WI38 (cell line): ENCODE measurements around the gene STAT5B.

ENCODE experiments used
- H3K4me3 ChIP-seq: 2 replicates; pipeline ENCODE4 v1.5.1; 2011; ENCODE audit warnings: low read depth, mild to moderate bottlenecking, control low read depth, low read length
- CTCF ChIP-seq: IDR thresholded peaks from 2 replicates; pipeline ENCODE4 v1.5.1; 2012; ENCODE audit warnings: low read depth, mild to moderate bottlenecking, control low read depth, low read length

Gene STAT5B

GRCh38 chr17:42253578-42253977 is 22.6 kb downstream of the STAT5B start:
- no peak for TF ChIP-seq CTCF
- no peak overlapping the region for H3K4me3 ChIP-seq

GRCh38 chr17:42252597-42253550 is 23.3 kb downstream of the STAT5B start:
- TF ChIP-seq CTCF = no peak

GRCh38 chr17:42251115-42251514 is 25.1 kb downstream of the STAT5B start:
- H3K4me3 ChIP-seq = no peak overlapping the region
- 0 out of 2 replicates have a peak, but pooled peaks have one; percentile 7 for TF ChIP-seq CTCF

More at GRCh38 chr17:42252597-42253550, 23.3 kb downstream of the STAT5B start:
- H3K4me3 ChIP-seq = no peak overlapping the region

- no peak for TF ChIP-seq CTCF
- H3K4me3 ChIP-seq = no peak overlapping the region
Observed at GRCh38 chr17:42249681-42250446, 26.3 kb downstream of the STAT5B start.

GRCh38 chr17:42248351-42249179 is 27.6 kb downstream of the STAT5B start:
- TF ChIP-seq CTCF = no peak
- H3K4me3 ChIP-seq = peak overlapping the region; percentile 51

- H3K4me3 ChIP-seq = no peak overlapping the region
- no peak for TF ChIP-seq CTCF
Observed at GRCh38 chr17:42247734-42248133, 28.5 kb downstream of the STAT5B start.
